Endometrium (tissue), 2 donors: ENCODE results near the gene TTC6.
A peak's percentile ranks its signal among the peaks of the same experiment; 100 is the strongest.

ENCODE experiments used
- FAIRE-seq: peaks from 2 replicates; lab custom pipeline; 2012; peaks lifted over from hg19 to GRCh38; lab: Jason Lieb, UNC
- donor health status: control.
- donor health status: control.

Gene TTC6

GRCh38 chr14:37585971-37586796, 9.2 kb upstream of the TTC6 start:
- FAIRE-seq = peak; percentile 18

GRCh38 chr14:37586797-37587130, 8.7 kb upstream of the TTC6 start:
- FAIRE-seq = no peak

GRCh38 chr14:37587131-37587803, 8.2 kb upstream of the TTC6 start:
- FAIRE-seq = no peak

- no peak for FAIRE-seq
These were observed 7.4 kb upstream of the TTC6 start for GRCh38 chr14:37587881-37588666.

GRCh38 chr14:37588667-37588955, 6.8 kb upstream of the TTC6 start:
- FAIRE-seq = no peak

- no peak for FAIRE-seq
These were observed 6.3 kb upstream of the TTC6 start for GRCh38 chr14:37588956-37589714.

- peak; percentile 89 for FAIRE-seq
These were observed 5.6 kb upstream of the TTC6 start for GRCh38 chr14:37589715-37590427.

GRCh38 chr14:37590428-37591139, 4.8 kb upstream of the TTC6 start:
- FAIRE-seq = no peak

- no peak for FAIRE-seq
These were observed 4.0 kb upstream of the TTC6 start for GRCh38 chr14:37591311-37591940.

- FAIRE-seq = no peak
These were observed 3.4 kb upstream of the TTC6 start for GRCh38 chr14:37591941-37592481.

GRCh38 chr14:37592482-37593408, 2.7 kb upstream of the TTC6 start:
- no peak for FAIRE-seq

GRCh38 chr14:37593511-37594237, 1.8 kb upstream of the TTC6 start:
- no peak for FAIRE-seq

- FAIRE-seq = no peak
These were observed 1.0 kb upstream of the TTC6 start for GRCh38 chr14:37594238-37594970.

- no peak for FAIRE-seq
These were observed 586 bp downstream of the TTC6 start for GRCh38 chr14:37595809-37596621.

GRCh38 chr14:37596790-37597472, 1.5 kb downstream of the TTC6 start:
- no peak for FAIRE-seq

- no peak for FAIRE-seq
These were observed 2.1 kb downstream of the TTC6 start for GRCh38 chr14:37597538-37597913.
